Upper lobe of left lung (tissue), 6 donors: ENCODE measurements around the gene IKZF2. TPM values are rescaled to one million over a fixed set of nuclear protein-coding genes. Genes with fewer than 3 reads are reported as not detected.

ENCODE experiments used
- ATAC-seq, 2 donors: fragments of 200-7000 bp; cut with Tn5 transposase; one replicate each; pipeline ENCODE4 v1.9.1; 2022; ENCODE audit warnings: mild to moderate bottlenecking in 2 of 2, moderate library complexity in 2 of 2; ENCODE audit not compliant: low FRiP score in 2 of 2
- DNase-seq, 2 donors: peaks; one replicate each; pipeline ENCODE4 v3.0.0-alpha.2; 2019 to 2020
- H3K27ac ChIP-seq, 4 donors: fragments of 200-600 bp; sonication (generic); one replicate each; pipeline ENCODE4 v1.5.1; 2016 to 2019
- H3K27me3 ChIP-seq, 4 donors: fragments of 200-600 bp; sonication (generic); one replicate each; pipeline ENCODE4 v1.5.1; 2017 to 2019
- H3K36me3 ChIP-seq, 4 donors: fragments of 200-600 bp; sonication (generic); one replicate each; pipeline ENCODE4 v1.5.1; 2016 to 2019
- H3K4me1 ChIP-seq, 4 donors: fragments of 200-600 bp; sonication (generic); one replicate each; pipeline ENCODE4 v1.5.1; 2018 to 2019
- H3K4me3 ChIP-seq, 4 donors: fragments of 200-600 bp; sonication (generic); one replicate each; pipeline ENCODE4 v1.5.1; 2017 to 2019; ENCODE audit warnings: mild to moderate bottlenecking in 2 of 4, moderate library complexity in 1 of 4
- H3K9me3 ChIP-seq, 4 donors: fragments of 200-600 bp; sonication (generic); one replicate each; pipeline ENCODE4 v1.5.1; 2018 to 2019
- EP300 ChIP-seq, 4 donors: sonication (generic); formaldehyde crosslinking; IDR thresholded peaks; one replicate each; pipeline ENCODE4 v1.5.1; 2017; ENCODE audit warnings: antibody characterized with exemption in 4 of 4, control low read depth in 2 of 4
- POLR2A ChIP-seq, 4 donors: fragments of 450-650 bp; IDR thresholded peaks; one replicate each; pipeline ENCODE4 v1.5.1; 2016 to 2017; ENCODE audit warnings: antibody characterized with exemption in 4 of 4, mild to moderate bottlenecking in 2 of 4
- POLR2AphosphoS5 ChIP-seq, 2 donors: sonication (generic); formaldehyde crosslinking; IDR thresholded peaks; one replicate each; pipeline ENCODE4 v1.5.1; 2017; ENCODE audit warnings: antibody characterized with exemption in 2 of 2
- WGBS, 2 donors: methylation state at CpG; one replicate each; pipeline ENCODE4 v1.1.5; 2017 to 2018; 5-methylcytosine and 5-hydroxymethylcytosine counted together
- total RNA-seq, 6 donors: library from RNA; depleted of rRNA in 4 of 6; stranded (reverse); fragments of >200 nt in 4 of 6; gene quantifications; one replicate each; pipeline versions ENCODE4 v1.1.0 to v1.2.1, GENCODE V29; 2016 to 2021
- TF ChIP-seq, protein P1 (sequence below), 6 experiments: fragments of 450-650 bp in 4 of 6; fragments of 200-600 bp in 2 of 6; sonication (generic) in 2 of 6; IDR thresholded peaks; one replicate each; pipeline ENCODE4 v1.5.1; 2016 to 2019; ENCODE audit warnings: antibody characterized with exemption in 6 of 6
- donor health status: DM: no; HTN: no; CAD: no; lungs with moderate emphysema.
- donor health status: DM: no; HTN: yes; CAD: no; lungs with severe emphysema.

The IKZF2 gene
- total RNA-seq, 6 donors from 2014 or later = 10.4 to 35.7 (median 13.5) TPM

- Histone ChIP-seq H3K27ac (no peak overlapping the region), H3K27me3 (no peaks in the 10 kb centered on the region), H3K4me1 (peaks cover 0 to 4% (median 0%) of the 10 kb centered on the region in 4 donors), H3K4me3 (no peak overlapping the region), H3K36me3 (no peaks in the 10 kb centered on the region), H3K9me3 (no peaks in the 10 kb centered on the region)
- TF ChIP-seq POLR2AphosphoS5 (IDR thresholded peaks at IDR 0.05) (no peak), POLR2A (IDR thresholded peaks at IDR 0.05) (no peak), EP300 (IDR thresholded peaks at IDR 0.05) (no peak)
- TF ChIP-seq, protein P1, sequence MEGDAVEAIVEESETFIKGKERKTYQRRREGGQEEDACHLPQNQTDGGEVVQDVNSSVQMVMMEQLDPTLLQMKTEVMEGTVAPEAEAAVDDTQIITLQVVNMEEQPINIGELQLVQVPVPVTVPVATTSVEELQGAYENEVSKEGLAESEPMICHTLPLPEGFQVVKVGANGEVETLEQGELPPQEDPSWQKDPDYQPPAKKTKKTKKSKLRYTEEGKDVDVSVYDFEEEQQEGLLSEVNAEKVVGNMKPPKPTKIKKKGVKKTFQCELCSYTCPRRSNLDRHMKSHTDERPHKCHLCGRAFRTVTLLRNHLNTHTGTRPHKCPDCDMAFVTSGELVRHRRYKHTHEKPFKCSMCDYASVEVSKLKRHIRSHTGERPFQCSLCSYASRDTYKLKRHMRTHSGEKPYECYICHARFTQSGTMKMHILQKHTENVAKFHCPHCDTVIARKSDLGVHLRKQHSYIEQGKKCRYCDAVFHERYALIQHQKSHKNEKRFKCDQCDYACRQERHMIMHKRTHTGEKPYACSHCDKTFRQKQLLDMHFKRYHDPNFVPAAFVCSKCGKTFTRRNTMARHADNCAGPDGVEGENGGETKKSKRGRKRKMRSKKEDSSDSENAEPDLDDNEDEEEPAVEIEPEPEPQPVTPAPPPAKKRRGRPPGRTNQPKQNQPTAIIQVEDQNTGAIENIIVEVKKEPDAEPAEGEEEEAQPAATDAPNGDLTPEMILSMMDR (IDR thresholded peaks at IDR 0.05) = no peak
- 0% methylated on average over 1 of the region's 1 CpG for WGBS, 2 donors
- no peak for DNase-seq
- ATAC-seq = no peak
Measured at GRCh38 chr2:213036836-213037235, 114.6 kb downstream of the IKZF2 start.

- Histone ChIP-seq H3K9me3 (no peaks in the 10 kb centered on the region), H3K27ac (no peak overlapping the region), H3K4me1 (peaks cover 0 to 4% (median 0%) of the 10 kb centered on the region in 4 donors), H3K4me3 (no peak overlapping the region), H3K27me3 (no peaks in the 10 kb centered on the region), H3K36me3 (no peaks in the 10 kb centered on the region)
- WGBS, 2 donors = 62 to 72% methylated on average over 3 of the region's 3 CpGs
- TF ChIP-seq, protein P1 (IDR thresholded peaks at IDR 0.05) = no peak
- no peak for TF ChIP-seq POLR2AphosphoS5 (IDR thresholded peaks at IDR 0.05)
- no peak for TF ChIP-seq EP300 (IDR thresholded peaks at IDR 0.05)
- TF ChIP-seq POLR2A (IDR thresholded peaks at IDR 0.05) = no peak
- ATAC-seq (no peak), DNase-seq (no peak)
Measured at GRCh38 chr2:213034585-213034984, 116.8 kb downstream of the IKZF2 start.

GRCh38 chr2:213032607-213033006, 118.8 kb downstream of the IKZF2 start:
- H3K4me3 ChIP-seq = no peak overlapping the region
- H3K4me1 ChIP-seq = peaks cover 0 to 2% (median 0%) of the 10 kb centered on the region in 4 donors
- H3K27ac ChIP-seq = no peak overlapping the region
- DNase-seq (no peak), ATAC-seq (no peak)
- no peaks in the 10 kb centered on the region for H3K36me3 ChIP-seq
- TF ChIP-seq POLR2A (IDR thresholded peaks at IDR 0.05) (no peak), POLR2AphosphoS5 (IDR thresholded peaks at IDR 0.05) (no peak), EP300 (IDR thresholded peaks at IDR 0.05) (no peak)
- TF ChIP-seq, protein P1 (IDR thresholded peaks at IDR 0.05) = no peak
- H3K27me3 ChIP-seq = no peaks in the 10 kb centered on the region
- WGBS, 2 donors = 73 to 78% methylated on average over 3 of the region's 3 CpGs
- H3K9me3 ChIP-seq = no peaks in the 10 kb centered on the region

DNA sequence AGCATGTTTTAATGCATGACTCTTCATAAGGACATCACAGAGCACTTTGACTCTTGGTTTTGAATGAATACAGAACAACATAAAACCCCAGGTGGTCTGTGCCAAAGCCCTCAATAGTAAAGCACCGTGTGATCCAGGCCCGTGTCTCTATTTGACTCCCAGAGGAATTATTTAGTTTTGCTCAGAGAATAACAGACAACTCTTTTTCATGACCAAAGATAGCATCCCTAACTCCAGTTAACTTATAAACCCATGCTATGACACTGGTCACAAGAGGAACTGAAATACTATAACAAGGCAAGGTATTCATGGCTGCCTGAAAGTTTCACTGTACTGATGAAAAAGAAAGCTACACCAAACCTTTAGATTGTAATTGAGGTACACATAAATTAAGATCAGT, 128.4 kb downstream of the IKZF2 start:
- H3K4me1 ChIP-seq = no peaks in the 10 kb centered on the region
- WGBS, 2 donors = 72% methylated on average over 2 of the region's 2 CpGs
- H3K9me3 ChIP-seq = no peaks in the 10 kb centered on the region
- ATAC-seq (no peak), DNase-seq (no peak)
- H3K4me3 ChIP-seq = no peak overlapping the region
- H3K27ac ChIP-seq = no peak overlapping the region
- no peak for TF ChIP-seq POLR2AphosphoS5 (IDR thresholded peaks at IDR 0.05)
- TF ChIP-seq POLR2A (IDR thresholded peaks at IDR 0.05) = no peak
- no peak for TF ChIP-seq EP300 (IDR thresholded peaks at IDR 0.05)
- TF ChIP-seq, protein P1 (IDR thresholded peaks at IDR 0.05) = no peak
- H3K27me3 ChIP-seq = no peaks in the 10 kb centered on the region
- no peaks in the 10 kb centered on the region for H3K36me3 ChIP-seq
